ENCODE data around the gene RPA1. TPM values are rescaled to one million over a fixed set of nuclear protein-coding genes. Genes with fewer than 3 reads are reported as not detected.

Gene RPA1
- total RNA-seq, 1 donor from 2014 or later, result 30.9 TPM

DNA sequence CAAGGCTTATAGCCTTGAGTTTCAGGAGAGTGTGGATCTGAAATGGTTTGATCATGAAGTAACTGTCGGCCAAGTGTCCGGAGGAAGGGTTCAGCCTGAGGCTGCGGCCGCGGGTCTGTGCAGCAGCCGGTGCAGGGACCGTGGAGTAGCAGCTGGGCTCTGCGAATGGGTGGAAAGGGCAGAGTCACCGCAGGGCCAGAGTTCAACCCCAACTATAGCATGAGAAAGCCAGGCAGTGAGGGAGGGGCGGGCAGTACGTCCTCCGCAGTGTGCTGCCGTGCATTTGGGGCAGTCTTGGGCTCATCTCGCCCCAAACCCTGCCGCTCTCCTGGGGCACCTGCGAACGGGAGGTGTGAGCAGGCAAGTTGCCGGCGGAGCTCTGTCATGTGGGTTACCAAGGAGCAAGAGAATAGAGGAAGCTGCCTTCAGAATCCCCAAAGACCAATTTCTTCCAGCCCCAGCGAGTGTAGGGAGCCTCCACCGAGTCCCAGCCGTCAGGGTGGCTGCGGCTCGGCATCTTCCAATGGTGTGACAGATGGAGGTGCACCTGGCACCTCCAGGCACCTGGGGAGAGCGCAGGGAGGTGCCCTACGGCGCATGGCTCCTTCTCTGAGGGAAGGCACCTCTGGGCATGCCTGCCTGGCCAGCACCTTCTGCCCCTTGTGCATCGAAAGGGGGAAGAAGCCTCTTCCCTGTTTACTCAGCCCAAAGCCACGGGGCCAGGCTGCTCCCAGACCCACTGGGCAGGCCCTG is 87.3 kb downstream of the RPA1 start:
- DNase-seq (ENCODE audit: extremely low spot score in 2 of 2), result no peak
- Histone ChIP-seq H3K4me1 (no peaks in the 10 kb centered on the region), H3K27me3 (no peaks in the 10 kb centered on the region), H3K36me3 (no peaks in the 10 kb centered on the region), H3K9me3 (no peaks in the 10 kb centered on the region), H3K27ac (no peak overlapping the region), H3K4me3 (no peak overlapping the region)
- TF ChIP-seq, protein P1, sequence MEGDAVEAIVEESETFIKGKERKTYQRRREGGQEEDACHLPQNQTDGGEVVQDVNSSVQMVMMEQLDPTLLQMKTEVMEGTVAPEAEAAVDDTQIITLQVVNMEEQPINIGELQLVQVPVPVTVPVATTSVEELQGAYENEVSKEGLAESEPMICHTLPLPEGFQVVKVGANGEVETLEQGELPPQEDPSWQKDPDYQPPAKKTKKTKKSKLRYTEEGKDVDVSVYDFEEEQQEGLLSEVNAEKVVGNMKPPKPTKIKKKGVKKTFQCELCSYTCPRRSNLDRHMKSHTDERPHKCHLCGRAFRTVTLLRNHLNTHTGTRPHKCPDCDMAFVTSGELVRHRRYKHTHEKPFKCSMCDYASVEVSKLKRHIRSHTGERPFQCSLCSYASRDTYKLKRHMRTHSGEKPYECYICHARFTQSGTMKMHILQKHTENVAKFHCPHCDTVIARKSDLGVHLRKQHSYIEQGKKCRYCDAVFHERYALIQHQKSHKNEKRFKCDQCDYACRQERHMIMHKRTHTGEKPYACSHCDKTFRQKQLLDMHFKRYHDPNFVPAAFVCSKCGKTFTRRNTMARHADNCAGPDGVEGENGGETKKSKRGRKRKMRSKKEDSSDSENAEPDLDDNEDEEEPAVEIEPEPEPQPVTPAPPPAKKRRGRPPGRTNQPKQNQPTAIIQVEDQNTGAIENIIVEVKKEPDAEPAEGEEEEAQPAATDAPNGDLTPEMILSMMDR (IDR thresholded peaks at IDR 0.05), result no peak
- intact Hi-C loops (cut with DNase I), result no loop called here

GRCh38 chr17:1918346-1919162 is 88.7 kb downstream of the RPA1 start:
- Histone ChIP-seq H3K4me1 (no peaks in the 10 kb centered on the region), H3K27me3 (no peaks in the 10 kb centered on the region), H3K36me3 (no peaks in the 10 kb centered on the region), H3K27ac (no peak overlapping the region), H3K9me3 (no peaks in the 10 kb centered on the region), H3K4me3 (no peak overlapping the region)
- no peak for DNase-seq (ENCODE audit: extremely low spot score in 2 of 2)
- intact Hi-C loops (cut with DNase I), result no loop called here
- TF ChIP-seq POLR2AphosphoS5 (IDR thresholded peaks at IDR 0.05; ENCODE audit: insufficient read depth in 1 of 2, low read depth in 1 of 2) (no peak), POLR2A (IDR thresholded peaks at IDR 0.05) (no peak)
- TF ChIP-seq, protein P1 (IDR thresholded peaks at IDR 0.05), result no peak

GRCh38 chr17:1919201-1919600 is 89.4 kb downstream of the RPA1 start:
- no peak overlapping the region for H3K27ac ChIP-seq
- H3K9me3 ChIP-seq, result no peaks in the 10 kb centered on the region
- H3K4me1 ChIP-seq, result no peaks in the 10 kb centered on the region
- no peak overlapping the region for H3K4me3 ChIP-seq
- intact Hi-C loops (cut with DNase I), result no loop called here
- TF ChIP-seq POLR2A (IDR thresholded peaks at IDR 0.05), result no peak
- TF ChIP-seq POLR2AphosphoS5 (IDR thresholded peaks at IDR 0.05; ENCODE audit: insufficient read depth in 1 of 2, low read depth in 1 of 2), result no peak
- TF ChIP-seq, protein P1 (IDR thresholded peaks at IDR 0.05), result no peak
- H3K36me3 ChIP-seq, result no peaks in the 10 kb centered on the region
- no peak for DNase-seq (ENCODE audit: extremely low spot score in 2 of 2)
- H3K27me3 ChIP-seq, result no peaks in the 10 kb centered on the region

- Histone ChIP-seq H3K27me3 (no peaks in the 10 kb centered on the region), H3K27ac (no peak overlapping the region), H3K9me3 (no peaks in the 10 kb centered on the region), H3K4me1 (no peaks in the 10 kb centered on the region), H3K36me3 (no peaks in the 10 kb centered on the region), H3K4me3 (no peak overlapping the region)
- intact Hi-C loops (cut with DNase I), result no loop called here
- DNase-seq (ENCODE audit: extremely low spot score in 2 of 2), result no peak
- TF ChIP-seq POLR2A (IDR thresholded peaks at IDR 0.05) (no peak), POLR2AphosphoS5 (IDR thresholded peaks at IDR 0.05; ENCODE audit: insufficient read depth in 1 of 2, low read depth in 1 of 2) (no peak)
- TF ChIP-seq, protein P1 (IDR thresholded peaks at IDR 0.05), result no peak
Observed at GRCh38 chr17:1920948-1921351, 91.1 kb downstream of the RPA1 start.

DNA sequence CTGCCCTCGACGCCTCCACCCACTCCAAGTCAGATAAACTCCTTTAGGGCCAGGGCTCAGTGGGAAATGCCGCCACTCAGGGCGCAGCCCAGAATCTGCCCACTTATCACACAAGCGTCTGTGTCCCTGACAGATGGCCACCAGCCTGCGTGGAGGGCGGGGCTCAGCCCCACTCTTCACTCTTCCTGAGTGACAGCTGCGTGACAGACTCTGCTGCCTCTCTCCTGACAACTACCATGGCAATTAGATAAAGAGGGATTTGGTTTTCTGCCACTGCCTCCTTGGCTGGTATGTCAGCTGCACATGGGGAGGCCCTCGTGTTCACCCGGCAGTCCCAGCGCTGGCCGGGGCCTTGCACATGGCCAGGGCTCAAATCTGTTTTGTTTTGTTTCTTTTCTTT is 99.2 kb downstream of the RPA1 start:
- H3K9me3 ChIP-seq, result no peaks in the 10 kb centered on the region
- H3K4me1 ChIP-seq, result peaks cover 10% of the 10 kb centered on the region
- no peaks in the 10 kb centered on the region for H3K27me3 ChIP-seq
- intact Hi-C loops (cut with DNase I), result no loop called here
- no peak for DNase-seq (ENCODE audit: extremely low spot score in 2 of 2)
- no peak overlapping the region for H3K27ac ChIP-seq
- no peak overlapping the region for H3K4me3 ChIP-seq
- TF ChIP-seq POLR2A (IDR thresholded peaks at IDR 0.05), result no peak
- TF ChIP-seq POLR2AphosphoS5 (IDR thresholded peaks at IDR 0.05; ENCODE audit: insufficient read depth in 1 of 2, low read depth in 1 of 2), result no peak
- TF ChIP-seq, protein P1 (IDR thresholded peaks at IDR 0.05), result no peak
- no peaks in the 10 kb centered on the region for H3K36me3 ChIP-seq
